Fibroblast of the conjunctiva (primary cell): ENCODE results near the gene PERCC1.

Experiments used
- DNase-seq: peaks from one replicate; pipeline ENCODE4 v3.0.0-alpha.2; 2010; ENCODE audit warnings: low read depth

The PERCC1 gene

DNA sequence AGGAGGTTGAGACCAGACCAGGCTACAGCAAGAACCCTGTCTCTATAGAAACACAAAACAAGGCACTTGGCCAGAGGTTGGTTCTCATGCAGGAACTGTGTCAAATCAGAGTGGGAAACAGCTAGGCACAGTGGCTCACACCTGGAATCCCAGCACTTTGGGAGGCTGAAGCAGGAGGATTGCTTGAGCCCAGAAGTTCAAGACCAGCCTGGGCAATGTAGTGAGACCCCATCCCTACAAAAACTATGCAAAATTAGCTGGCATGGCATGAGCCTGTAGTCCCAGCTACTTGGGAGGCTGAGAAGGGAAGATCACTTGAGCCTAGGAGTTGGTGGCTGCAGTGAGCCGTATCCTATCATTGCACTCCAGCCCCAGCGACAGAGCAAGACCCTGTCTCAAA is 18.0 kb upstream of the PERCC1 start:
- no peak for DNase-seq

- DNase-seq = no peak
Observed at GRCh38 chr16:1413684-1414531, 17.0 kb upstream of the PERCC1 start.

- DNase-seq = no peak
Observed at GRCh38 chr16:1414532-1415260, 16.2 kb upstream of the PERCC1 start, which contains the start of gene UNKL. Gene UNKL (minus strand): TSS chr16:1414704. CDS start chr16:1414691, 13 bp downstream.

GRCh38 chr16:1416521-1416941 is 14.3 kb upstream of the PERCC1 start:
- DNase-seq = no peak

- DNase-seq = no peak
Observed at GRCh38 chr16:1420111-1420539, 10.8 kb upstream of the PERCC1 start.

- no peak for DNase-seq
Observed at GRCh38 chr16:1422076-1422475, 8.8 kb upstream of the PERCC1 start.

- DNase-seq = no peak
Observed at GRCh38 chr16:1424028-1424427, 6.8 kb upstream of the PERCC1 start.

DNA sequence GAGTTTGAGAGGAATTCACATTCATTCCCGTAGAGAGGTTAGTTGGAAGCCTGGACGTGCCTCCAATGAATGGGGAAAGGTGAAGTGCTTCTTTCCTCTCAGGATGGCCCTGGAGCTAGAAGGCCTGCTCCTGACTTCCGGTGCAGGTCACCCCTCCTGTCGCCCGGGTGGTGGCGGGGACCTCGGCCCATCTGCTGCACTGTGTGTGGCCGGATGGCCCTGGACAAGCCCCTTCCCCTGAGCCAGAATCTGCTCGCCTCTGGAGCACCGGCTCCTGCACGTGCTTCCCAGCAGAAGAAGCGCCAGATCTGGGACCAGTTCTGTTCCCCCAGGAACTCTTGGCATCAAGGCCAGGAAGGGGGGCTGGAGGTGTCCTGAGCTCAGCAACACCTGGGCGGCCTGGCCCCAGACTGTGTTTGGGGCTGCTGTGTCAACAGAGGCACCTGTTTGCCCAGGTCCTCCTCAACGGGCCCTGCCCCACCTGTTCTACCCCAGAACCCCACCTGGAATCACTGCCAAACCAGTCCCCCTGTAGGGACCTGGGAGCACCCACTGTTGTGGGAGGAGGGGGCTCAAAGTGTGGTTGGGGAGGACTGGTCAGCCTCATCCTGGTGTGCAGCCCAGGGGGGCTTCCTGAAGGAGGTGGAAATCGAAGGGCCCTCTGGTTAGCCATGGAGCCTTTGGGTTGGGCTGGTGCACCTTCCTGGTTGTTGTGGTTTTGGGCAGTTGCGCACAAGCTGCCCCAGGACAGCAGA is 5.1 kb upstream of the PERCC1 start:
- no peak for DNase-seq

- no peak for DNase-seq
Observed at GRCh38 chr16:1426734-1427471, 4.0 kb upstream of the PERCC1 start.

DNA sequence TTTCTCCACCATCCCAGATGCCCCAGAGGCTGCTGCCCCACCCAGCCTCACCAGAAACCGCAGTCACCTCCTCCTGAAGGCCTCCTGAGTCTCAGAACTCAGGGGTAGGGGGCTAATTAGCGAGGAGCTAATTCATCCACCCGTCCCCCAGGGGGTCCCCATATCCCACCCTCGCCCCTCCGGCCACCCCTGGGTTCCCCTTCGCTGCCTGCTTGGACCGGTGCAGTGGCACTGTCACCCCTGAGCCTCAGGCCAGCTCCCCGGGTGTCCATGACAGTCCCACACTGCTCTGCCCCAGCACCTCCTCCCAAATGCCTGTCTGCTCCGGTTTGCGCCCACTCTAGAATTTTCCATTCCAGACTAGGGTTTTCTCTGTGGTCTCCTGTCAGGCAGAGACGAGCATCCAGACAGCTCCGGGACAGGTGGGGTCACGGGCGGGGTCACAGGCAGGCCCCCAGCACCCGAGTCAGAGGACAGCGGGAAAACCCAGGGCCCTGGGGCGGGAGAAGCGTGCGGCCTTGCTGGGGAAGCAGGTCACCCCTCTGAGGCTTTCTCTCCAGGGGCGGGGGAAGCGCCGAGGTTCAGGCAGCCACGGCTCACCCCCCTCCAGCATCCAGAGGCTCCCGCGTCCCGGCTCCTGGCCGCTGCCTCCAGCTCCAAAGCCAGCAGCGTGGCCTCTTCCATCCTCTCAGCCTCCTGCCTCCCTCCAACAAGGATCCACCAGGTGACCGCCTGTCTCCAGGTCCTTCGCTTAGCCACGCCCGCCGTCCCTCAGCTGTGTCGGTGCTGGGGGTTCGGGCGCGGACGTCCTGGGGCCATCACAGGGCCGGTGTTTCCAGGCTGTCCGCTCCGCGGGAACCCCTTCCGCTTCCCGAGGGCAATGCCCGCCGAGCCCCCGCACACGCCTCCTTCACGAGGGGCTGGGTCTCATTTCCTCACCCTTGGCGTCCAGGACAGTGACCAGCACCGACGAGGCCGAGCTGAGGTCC is 3.1 kb upstream of the PERCC1 start:
- DNase-seq = no peak

- DNase-seq = no peak
Observed at GRCh38 chr16:1428511-1428910, 2.4 kb upstream of the PERCC1 start.

DNA sequence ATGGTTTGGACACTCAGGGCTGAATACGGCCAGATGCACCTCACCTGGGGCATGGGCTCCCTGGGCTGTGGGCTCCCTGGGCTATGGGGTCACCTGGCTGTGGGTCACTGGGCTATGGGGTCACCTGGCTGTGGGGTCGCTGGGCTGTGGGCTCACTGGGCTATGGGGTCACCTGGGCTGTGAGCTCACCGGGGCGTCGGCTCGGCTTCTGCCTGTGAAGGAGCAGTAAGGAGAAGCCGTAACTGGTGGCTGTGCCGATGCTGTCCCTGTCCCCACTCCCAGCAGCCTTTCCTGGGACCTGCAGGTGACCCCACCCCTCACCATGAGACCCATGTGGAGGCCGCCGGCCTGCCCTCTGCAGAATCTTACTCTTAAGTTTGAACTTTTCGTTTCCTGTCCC is 1.9 kb upstream of the PERCC1 start:
- DNase-seq = no peak

DNA sequence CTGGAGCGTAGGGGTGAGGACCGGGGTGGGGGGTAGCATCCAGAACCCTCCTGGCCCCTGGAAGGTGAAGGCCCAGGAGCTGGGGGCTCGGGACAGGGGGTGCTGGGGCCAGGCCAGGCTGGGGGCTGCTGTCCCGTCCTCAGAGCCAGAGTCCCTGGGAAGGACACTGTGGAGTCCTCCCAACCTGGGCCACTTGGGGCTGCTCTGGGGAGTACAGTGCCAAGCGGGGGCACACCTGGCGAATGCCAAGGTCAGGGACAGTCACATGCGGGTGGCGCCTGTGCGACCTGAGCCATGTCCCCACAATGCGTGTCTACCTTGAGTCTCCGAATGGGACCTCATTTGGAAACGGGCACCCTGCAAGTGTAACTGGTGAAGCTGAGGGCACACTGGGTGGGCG is 1.2 kb upstream of the PERCC1 start:
- DNase-seq = no peak

- no peak for DNase-seq
Observed at GRCh38 chr16:1430214-1430758, 592 bp upstream of the PERCC1 start.

GRCh38 chr16:1431497-1432270 is 806 bp downstream of the PERCC1 start:
- DNase-seq = no peak

DNA sequence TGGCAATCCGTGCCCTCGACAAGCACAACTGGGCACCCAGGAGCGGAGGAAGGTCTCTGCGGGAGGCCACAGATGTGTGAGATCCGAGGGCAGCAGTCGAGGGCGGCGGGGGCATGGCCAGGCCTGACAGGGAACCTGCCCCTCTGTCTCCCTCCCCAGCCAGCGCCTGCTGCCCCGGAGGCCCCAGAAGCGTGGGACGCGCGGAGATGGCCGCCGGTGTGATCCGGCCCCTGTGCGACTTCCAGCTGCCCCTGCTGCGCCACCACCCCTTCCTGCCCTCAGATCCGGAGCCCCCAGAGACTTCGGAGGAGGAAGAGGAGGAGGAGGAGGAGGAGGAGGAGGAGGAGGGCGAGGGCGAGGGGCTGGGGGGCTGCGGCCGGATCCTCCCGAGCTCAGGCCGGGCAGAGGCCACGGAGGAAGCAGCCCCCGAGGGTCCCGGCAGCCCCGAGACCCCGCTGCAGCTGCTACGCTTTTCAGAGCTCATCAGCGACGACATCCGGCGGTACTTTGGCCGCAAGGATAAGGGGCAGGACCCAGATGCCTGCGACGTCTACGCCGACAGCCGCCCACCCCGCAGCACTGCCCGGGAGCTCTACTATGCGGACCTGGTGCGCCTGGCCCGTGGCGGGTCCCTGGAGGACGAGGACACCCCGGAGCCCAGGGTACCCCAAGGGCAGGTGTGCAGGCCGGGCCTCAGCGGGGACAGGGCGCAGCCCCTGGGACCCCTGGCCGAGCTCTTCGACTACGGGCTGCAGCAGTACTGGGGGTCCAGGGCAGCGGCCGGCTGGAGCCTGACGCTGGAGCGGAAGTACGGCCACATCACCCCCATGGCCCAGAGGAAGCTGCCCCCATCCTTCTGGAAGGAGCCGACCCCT is 1.7 kb downstream of the PERCC1 start:
- DNase-seq = no peak

DNA sequence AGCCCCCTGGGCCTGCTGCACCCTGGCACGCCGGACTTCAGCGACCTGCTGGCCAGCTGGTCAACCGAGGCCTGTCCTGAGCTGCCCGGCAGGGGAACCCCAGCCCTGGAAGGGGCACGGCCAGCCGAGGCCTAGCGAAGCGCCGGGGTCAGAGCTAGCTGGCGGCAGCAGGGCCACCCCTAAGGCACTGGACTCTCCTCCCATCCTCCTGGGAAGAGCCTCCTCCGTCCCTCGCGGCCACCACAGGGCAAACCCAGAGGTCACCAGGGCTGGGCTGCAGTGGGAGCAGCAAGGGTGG is 2.3 kb downstream of the PERCC1 start:
- no peak for DNase-seq

DNA sequence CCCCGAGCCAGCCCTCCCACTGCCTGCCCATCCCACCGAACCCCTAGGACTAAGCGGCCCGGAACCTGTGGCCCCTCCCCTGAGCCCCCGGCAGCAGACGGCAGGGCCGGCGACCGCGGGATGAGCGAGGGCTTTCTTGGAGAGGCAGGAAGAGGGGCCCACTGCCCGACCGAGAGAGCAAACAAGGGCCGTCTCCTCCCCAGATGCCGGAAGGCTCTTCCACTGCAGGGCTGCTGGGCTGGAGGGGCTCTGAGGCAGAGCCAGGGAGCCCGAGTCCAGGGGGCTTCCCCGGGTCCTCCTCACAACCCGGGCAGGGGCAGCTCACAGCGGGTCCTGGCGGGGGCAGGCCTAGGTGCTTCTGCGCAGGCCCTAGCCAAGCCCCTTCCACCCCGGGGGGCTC is 2.9 kb downstream of the PERCC1 start:
- no peak for DNase-seq
